Natural killer cell (primary cell): Measurements from ENCODE around the gene CAVIN2. TPM values are rescaled to one million over a fixed set of nuclear protein-coding genes. Genes with fewer than 3 reads are reported as not detected.

Source experiments
- ATAC-seq, 3 donors: fragments of 150-1000 bp in 2 of 3; fragments of 200-7000 bp in 1 of 3; cut with Tn5 transposase; 1 replicate in 1 of 3; 2 replicates in 2 of 3; pipeline ENCODE4 v1.10.0; 2021; ENCODE audit warnings: mild to moderate bottlenecking in 2 of 3, moderate library complexity in 2 of 3
- DNase-seq, 2 donors: peaks; one replicate each; pipeline versions ENCODE4 v3.0.0 to v3.0.0-alpha.2; 2013 to 2021; ENCODE audit warnings: mixed read lengths in 1 of 2
- H3K27ac ChIP-seq: one replicate; pipeline ENCODE4 v1.5.1; 2013; ENCODE audit warnings: mild to moderate bottlenecking, low read length
- H3K27me3 ChIP-seq: one replicate; pipeline ENCODE4 v1.6.1; 2013; ENCODE audit warnings: low read length; ENCODE audit not compliant: control insufficient read depth, insufficient read depth
- H3K36me3 ChIP-seq: one replicate; pipeline ENCODE4 v1.6.1; 2013; ENCODE audit warnings: low read length; ENCODE audit not compliant: control insufficient read depth, insufficient read depth
- H3K4me1 ChIP-seq: one replicate; pipeline ENCODE4 v1.6.1; 2013; ENCODE audit warnings: low read length; ENCODE audit not compliant: control insufficient read depth, insufficient read depth
- H3K4me3 ChIP-seq: one replicate; pipeline ENCODE4 v1.5.1; 2013; ENCODE audit warnings: low read length
- H3K9me3 ChIP-seq: one replicate; pipeline ENCODE4 v1.6.1; 2013; ENCODE audit warnings: low read length; ENCODE audit not compliant: control insufficient read depth, insufficient read depth
- H3K27ac Mint-ChIP-seq, 2 donors: one replicate each; pipeline ENCODE4 v1.8.0; 2022; ENCODE audit warnings: mild to moderate bottlenecking in 2 of 2, mixed read lengths in 2 of 2, moderate library complexity in 1 of 2
- H3K27me3 Mint-ChIP-seq, 2 donors: one replicate each; pipeline ENCODE4 v1.8.0; 2022; ENCODE audit warnings: low read depth in 2 of 2, mixed read lengths in 2 of 2
- H3K36me3 Mint-ChIP-seq: one replicate; pipeline ENCODE4 v1.8.0; 2022; ENCODE audit warnings: mixed read lengths
- H3K4me1 Mint-ChIP-seq, 2 donors: one replicate each; pipeline ENCODE4 v1.8.0; 2022; ENCODE audit warnings: mixed read lengths in 2 of 2
- H3K4me3 Mint-ChIP-seq: one replicate; pipeline ENCODE4 v1.8.0; 2022; ENCODE audit warnings: mild to moderate bottlenecking, moderate library complexity, mixed read lengths
- H3K9me3 Mint-ChIP-seq, 2 donors: one replicate each; pipeline ENCODE4 v1.8.0; 2022; ENCODE audit warnings: mixed read lengths in 2 of 2
- CTCF ChIP-seq: fragments of 200-600 bp; IDR thresholded peaks from one replicate; pipeline ENCODE4 v1.8.0; 2022; ENCODE audit warnings: antibody characterized with exemption
- WGBS: methylation state at CpG from one replicate; pipeline ENCODE4 v1.1.7; 2013; ENCODE audit warnings: missing lambda C conversion rate; ENCODE audit not compliant: insufficient coverage; 5-methylcytosine and 5-hydroxymethylcytosine counted together
- intact Hi-C: fragments of 100-400 bp; cut with micrococcal nuclease; formaldehyde crosslinking; loops from one replicate; pipeline ENCODE4 v1.14.2; 2022
- total RNA-seq, 4 donors: library from RNA; stranded (reverse); fragments of 120-200 nt in 1 of 4; gene quantifications; one replicate each; pipeline versions ENCODE4 v1.2.3 to v1.2.4, GENCODE V29; 2013 to 2022

Gene CAVIN2
- total RNA-seq, 3 donors from 2014 or later (not counting 1 experiment from before 2014, with no cell fraction given) = 1.9 to 23.7 (median 9.9) TPM

- Mint-ChIP-seq H3K27ac (no peak overlapping the region), H3K4me1 (no peaks in the 10 kb centered on the region), H3K9me3 (no peaks in the 10 kb centered on the region), H3K27me3 (peaks cover 0 to 28% of the 10 kb centered on the region in 2 donors), H3K36me3 (no peaks in the 10 kb centered on the region), H3K4me3 (no peak overlapping the region)
- no peak overlapping the region for H3K27ac ChIP-seq
- H3K4me1 ChIP-seq = no peaks in the 10 kb centered on the region
- H3K27me3 ChIP-seq = no peaks in the 10 kb centered on the region
- 100% methylated on average over 1 of the region's 1 CpG for WGBS
- DNase-seq = no peak
- H3K4me3 ChIP-seq = no peak overlapping the region
- intact Hi-C loops = no loop called here
- no peak for ATAC-seq
- no peaks in the 10 kb centered on the region for H3K36me3 ChIP-seq
- TF ChIP-seq CTCF = no peak
- no peaks in the 10 kb centered on the region for H3K9me3 ChIP-seq
Measured at GRCh38 chr2:191803007-191803406, 43.9 kb downstream of the CAVIN2 start.

GRCh38 chr2:191802180-191802579 is 44.7 kb downstream of the CAVIN2 start:
- TF ChIP-seq CTCF = no peak
- H3K27ac ChIP-seq = no peak overlapping the region
- DNase-seq (no peak), ATAC-seq (no peak)
- Mint-ChIP-seq H3K27ac (no peak overlapping the region), H3K9me3 (no peaks in the 10 kb centered on the region), H3K4me1 (no peaks in the 10 kb centered on the region), H3K36me3 (no peaks in the 10 kb centered on the region), H3K27me3 (peaks cover 0 to 28% of the 10 kb centered on the region in 2 donors), H3K4me3 (no peak overlapping the region)
- WGBS = 87% methylated on average over 5 of the region's 5 CpGs
- no peak overlapping the region for H3K4me3 ChIP-seq
- no peaks in the 10 kb centered on the region for H3K27me3 ChIP-seq
- H3K9me3 ChIP-seq = no peaks in the 10 kb centered on the region
- no peaks in the 10 kb centered on the region for H3K4me1 ChIP-seq
- intact Hi-C loops = no loop called here
- no peaks in the 10 kb centered on the region for H3K36me3 ChIP-seq

GRCh38 chr2:191800874-191801273 is 46.0 kb downstream of the CAVIN2 start:
- no CpG with 5 or more reads among the region's 1 CpG for WGBS
- H3K4me1 ChIP-seq = no peaks in the 10 kb centered on the region
- no peaks in the 10 kb centered on the region for H3K4me1 Mint-ChIP-seq
- H3K36me3 Mint-ChIP-seq = no peaks in the 10 kb centered on the region
- no peak overlapping the region for H3K4me3 Mint-ChIP-seq
- no peaks in the 10 kb centered on the region for H3K27me3 ChIP-seq
- no peak overlapping the region for H3K27ac Mint-ChIP-seq
- no peak for ATAC-seq
- peaks cover 0 to 17% of the 10 kb centered on the region in 2 donors for H3K27me3 Mint-ChIP-seq
- H3K9me3 Mint-ChIP-seq = no peaks in the 10 kb centered on the region
- intact Hi-C loops = no loop called here
- no peak for TF ChIP-seq CTCF
- H3K9me3 ChIP-seq = no peaks in the 10 kb centered on the region
- no peak overlapping the region for H3K27ac ChIP-seq
- no peak overlapping the region for H3K4me3 ChIP-seq
- no peaks in the 10 kb centered on the region for H3K36me3 ChIP-seq
- no peak for DNase-seq

GRCh38 chr2:191799526-191799925 is 47.4 kb downstream of the CAVIN2 start:
- Mint-ChIP-seq H3K27me3 (peaks cover 0 to 17% of the 10 kb centered on the region in 2 donors), H3K27ac (no peak overlapping the region), H3K9me3 (no peaks in the 10 kb centered on the region), H3K36me3 (no peaks in the 10 kb centered on the region), H3K4me3 (no peak overlapping the region), H3K4me1 (no peaks in the 10 kb centered on the region)
- Histone ChIP-seq H3K36me3 (no peaks in the 10 kb centered on the region), H3K9me3 (no peaks in the 10 kb centered on the region), H3K4me1 (no peaks in the 10 kb centered on the region), H3K27me3 (no peaks in the 10 kb centered on the region), H3K27ac (no peak overlapping the region), H3K4me3 (no peak overlapping the region)
- no peak for TF ChIP-seq CTCF
- DNase-seq (no peak), ATAC-seq (no peak)
- intact Hi-C loops = no loop called here
- WGBS = no CpG with 5 or more reads among the region's 2 CpGs
